ENCODE data around the gene ADRA2C.

Gene ADRA2C

DNA sequence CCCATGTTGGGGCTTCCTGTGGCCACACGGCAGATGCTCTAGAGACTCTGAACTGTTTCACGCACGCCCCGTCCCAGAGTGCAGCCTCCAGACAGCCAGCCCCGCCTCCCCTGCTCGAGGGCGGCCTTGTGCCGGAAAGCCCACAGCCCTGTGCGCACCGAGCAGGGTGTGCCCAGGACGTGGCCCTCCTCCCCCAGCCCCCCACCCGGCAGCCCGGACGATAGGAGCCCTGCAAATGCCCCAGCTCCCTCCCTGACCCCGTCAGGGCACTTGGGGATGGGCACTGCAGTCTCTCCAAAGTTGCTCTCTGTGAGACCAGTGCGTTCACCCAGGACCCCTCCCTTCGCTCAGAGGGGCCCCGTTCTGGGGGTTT is 37.3 kb downstream of the ADRA2C start:
- ChIA-PET CTCF (no interaction called here), POLR2A (no interaction called here)
- DNase-seq (ENCODE audit: extremely low spot score): no peak
- TF ChIP-seq, protein P1, sequence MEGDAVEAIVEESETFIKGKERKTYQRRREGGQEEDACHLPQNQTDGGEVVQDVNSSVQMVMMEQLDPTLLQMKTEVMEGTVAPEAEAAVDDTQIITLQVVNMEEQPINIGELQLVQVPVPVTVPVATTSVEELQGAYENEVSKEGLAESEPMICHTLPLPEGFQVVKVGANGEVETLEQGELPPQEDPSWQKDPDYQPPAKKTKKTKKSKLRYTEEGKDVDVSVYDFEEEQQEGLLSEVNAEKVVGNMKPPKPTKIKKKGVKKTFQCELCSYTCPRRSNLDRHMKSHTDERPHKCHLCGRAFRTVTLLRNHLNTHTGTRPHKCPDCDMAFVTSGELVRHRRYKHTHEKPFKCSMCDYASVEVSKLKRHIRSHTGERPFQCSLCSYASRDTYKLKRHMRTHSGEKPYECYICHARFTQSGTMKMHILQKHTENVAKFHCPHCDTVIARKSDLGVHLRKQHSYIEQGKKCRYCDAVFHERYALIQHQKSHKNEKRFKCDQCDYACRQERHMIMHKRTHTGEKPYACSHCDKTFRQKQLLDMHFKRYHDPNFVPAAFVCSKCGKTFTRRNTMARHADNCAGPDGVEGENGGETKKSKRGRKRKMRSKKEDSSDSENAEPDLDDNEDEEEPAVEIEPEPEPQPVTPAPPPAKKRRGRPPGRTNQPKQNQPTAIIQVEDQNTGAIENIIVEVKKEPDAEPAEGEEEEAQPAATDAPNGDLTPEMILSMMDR (IDR thresholded peaks at IDR 0.05; ENCODE audit: control extremely low read depth, extremely low read depth, low read depth, missing control alignments): no peak

DNA sequence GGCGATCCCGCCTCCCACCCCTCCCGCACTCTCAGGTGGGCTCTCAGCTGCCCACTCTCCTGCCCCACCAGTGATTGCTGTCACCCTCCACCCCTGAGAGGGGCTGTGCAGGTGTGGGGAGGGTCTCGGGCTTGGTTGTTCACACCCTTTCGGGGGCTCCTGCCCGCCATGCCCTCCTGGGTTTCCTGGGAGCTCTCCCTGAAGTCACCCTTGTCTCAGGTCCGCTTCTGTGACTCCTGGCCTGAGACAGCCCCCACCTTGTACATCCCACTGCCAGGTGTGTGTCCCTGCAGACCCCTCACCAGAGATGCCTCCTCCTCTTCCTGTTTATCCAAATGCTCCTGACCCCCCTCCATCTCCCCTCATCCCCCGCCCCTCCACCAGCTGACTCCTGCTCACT is 37.8 kb downstream of the ADRA2C start:
- CTCF ChIA-PET: no interaction called here
- DNase-seq (ENCODE audit: extremely low spot score): no peak
- POLR2A ChIA-PET: no interaction called here
- TF ChIP-seq, protein P1 (IDR thresholded peaks at IDR 0.05; ENCODE audit: control extremely low read depth, extremely low read depth, low read depth, missing control alignments): no peak

DNA sequence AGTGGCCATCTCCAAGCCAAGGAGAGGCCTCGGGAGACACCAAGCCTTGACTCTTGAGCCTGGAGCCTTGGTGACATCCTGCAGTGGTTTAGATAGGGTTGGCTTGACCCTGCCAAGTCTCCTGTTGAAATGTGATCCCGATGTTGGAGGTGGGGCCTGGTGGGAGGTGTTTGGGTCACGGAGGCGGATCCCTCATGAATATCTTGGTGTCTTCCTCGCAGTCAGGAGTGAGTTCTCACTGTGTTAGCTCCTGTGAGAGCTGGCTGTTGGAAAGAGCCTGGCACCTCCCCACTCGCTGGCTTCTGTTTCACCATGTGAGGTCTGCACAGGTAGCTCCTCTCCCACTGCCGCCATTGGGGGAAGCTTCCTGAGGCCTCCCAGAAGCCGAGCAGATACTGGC is 38.8 kb downstream of the ADRA2C start:
- TF ChIP-seq, protein P1 (IDR thresholded peaks at IDR 0.05; ENCODE audit: control extremely low read depth, extremely low read depth, low read depth, missing control alignments): no peak

DNA sequence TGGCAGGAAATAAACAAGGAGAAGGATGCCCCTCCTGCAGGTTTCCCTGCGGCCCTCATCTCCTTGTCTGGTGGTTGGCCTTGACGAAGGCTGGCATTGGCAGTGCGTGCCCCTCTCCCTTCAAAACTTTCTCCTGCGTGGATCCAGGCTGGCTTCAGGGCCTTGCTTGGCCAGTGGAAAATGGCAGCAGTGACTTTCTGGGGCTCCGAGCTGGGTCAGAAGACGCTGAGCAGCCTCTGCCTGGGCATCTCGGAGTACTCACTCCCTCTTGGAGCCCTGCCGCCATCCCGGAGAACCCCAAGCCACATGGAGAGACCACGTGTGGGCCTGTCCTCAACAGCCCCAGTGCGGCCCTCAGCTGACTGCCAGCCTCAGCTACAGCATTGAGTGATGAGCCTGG is 39.5 kb downstream of the ADRA2C start:
- ChIA-PET POLR2A (no interaction called here), CTCF (no interaction called here)
- TF ChIP-seq, protein P1 (IDR thresholded peaks at IDR 0.05; ENCODE audit: control extremely low read depth, extremely low read depth, low read depth, missing control alignments): no peak
- DNase-seq (ENCODE audit: extremely low spot score): no peak

More for the DNA sequence above, 38.8 kb downstream of the ADRA2C start:
- ChIA-PET CTCF (no interaction called here), POLR2A (no interaction called here)
- no peak for DNase-seq (ENCODE audit: extremely low spot score)

DNA sequence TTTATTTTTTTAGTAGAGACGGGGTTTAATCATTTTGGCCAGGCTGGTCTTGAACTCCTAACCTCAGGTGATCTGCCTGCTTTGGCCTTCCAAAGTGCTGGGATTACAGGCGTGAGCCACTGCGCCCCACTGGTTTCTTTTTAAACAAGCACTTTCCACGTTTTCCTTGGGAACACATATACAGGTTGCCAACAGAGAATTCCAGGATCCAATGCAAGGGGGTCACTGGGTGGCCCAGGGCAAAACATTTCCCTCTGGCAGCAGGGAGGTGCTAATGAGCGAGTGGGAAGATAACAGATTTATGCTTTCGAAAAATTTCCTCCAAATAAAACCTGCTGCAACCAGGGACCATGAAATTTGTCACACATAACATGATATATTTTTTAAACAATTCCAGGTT is 41.1 kb downstream of the ADRA2C start:
- TF ChIP-seq, protein P1 (IDR thresholded peaks at IDR 0.05; ENCODE audit: control extremely low read depth, extremely low read depth, low read depth, missing control alignments): no peak
- POLR2A ChIA-PET: no interaction called here
- DNase-seq (ENCODE audit: extremely low spot score): no peak
- CTCF ChIA-PET: no interaction called here

DNA sequence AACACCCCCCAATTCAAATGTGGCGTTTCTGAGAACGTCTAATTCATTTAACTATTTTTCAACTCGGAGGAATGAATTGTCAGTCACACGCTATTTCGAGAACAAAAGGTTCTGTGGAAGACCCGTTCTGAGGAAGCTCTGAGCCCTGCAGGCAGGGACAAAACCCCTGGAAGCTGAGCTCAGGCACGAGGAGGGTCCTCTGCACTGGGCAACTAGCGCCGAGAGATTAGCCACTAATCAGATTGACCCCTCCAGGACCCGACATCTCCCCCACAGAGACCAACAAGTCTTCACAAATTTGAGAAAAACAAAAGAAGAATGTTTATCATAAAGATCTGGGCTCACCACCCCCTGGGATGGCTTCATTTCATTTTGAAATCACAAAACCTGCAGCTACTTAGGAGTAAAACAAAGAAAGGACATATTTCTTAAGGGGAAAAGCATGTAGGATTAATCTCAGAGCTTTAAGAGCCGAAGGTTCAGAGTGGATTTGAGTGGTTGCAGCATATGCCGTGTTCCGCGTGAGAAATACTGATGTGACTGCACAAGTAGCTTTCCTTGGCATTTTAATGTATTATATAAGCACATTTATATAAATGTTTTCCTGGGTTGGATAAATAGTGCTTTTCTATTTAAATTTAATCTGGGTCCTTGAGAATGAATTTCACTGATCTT is 41.8 kb downstream of the ADRA2C start:
- POLR2A ChIA-PET: no interaction called here
- CTCF ChIA-PET: no interaction called here
- TF ChIP-seq, protein P1 (IDR thresholded peaks at IDR 0.05; ENCODE audit: control extremely low read depth, extremely low read depth, low read depth, missing control alignments): no peak
- DNase-seq (ENCODE audit: extremely low spot score): no peak

DNA sequence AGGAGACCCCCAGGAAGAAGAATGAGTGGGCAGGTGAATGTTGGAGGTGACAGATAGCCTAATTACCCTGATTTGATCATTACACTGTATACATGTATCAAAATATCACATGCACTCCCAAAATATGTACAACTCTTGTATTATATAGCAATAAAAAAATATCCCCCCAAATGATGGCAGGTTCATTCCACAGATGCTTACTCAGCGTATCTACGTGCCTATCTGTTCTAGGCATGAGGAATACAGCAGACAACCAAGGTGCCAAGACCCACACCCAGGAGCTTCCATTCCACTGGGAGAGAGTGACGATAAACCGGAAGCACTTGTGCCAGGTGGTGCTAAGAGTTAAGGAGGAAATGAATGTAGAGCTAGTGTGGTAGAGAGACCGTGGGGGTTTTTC is 42.4 kb downstream of the ADRA2C start:
- TF ChIP-seq, protein P1 (IDR thresholded peaks at IDR 0.05; ENCODE audit: control extremely low read depth, extremely low read depth, low read depth, missing control alignments): no peak
- ChIA-PET POLR2A (no interaction called here), CTCF (no interaction called here)
- DNase-seq (ENCODE audit: extremely low spot score): no peak
